Stimulated activated naive CD8-positive, alpha-beta T cell treated with anti-CD3 and anti-CD28 coated beads, Interleukin-15, amount 100 ng/mL, for 72 hours (primary cell): ENCODE measurements around the gene FBXO9.
"Not testable (repeated sequence)": the region's sequence is repeated elsewhere in the genome, so short reads cannot be mapped to it uniquely, and the experiment has no call there.

Experiments
- ATAC-seq: fragments of 150-1000 bp; cut with Tn5 transposase; 2 replicates; pipeline ENCODE4 v1.10.0; 2021; ENCODE audit warnings: mild to moderate bottlenecking, moderate library complexity
- DNase-seq, 2 donors: peaks; one replicate each; pipeline ENCODE4 v3.0.0; 2021 to 2022
- H3K27ac Mint-ChIP-seq, 2 donors: one replicate each; pipeline ENCODE4 v1.8.0; 2022; ENCODE audit warnings: mild to moderate bottlenecking in 2 of 2, mixed read lengths in 2 of 2, moderate library complexity in 2 of 2
- H3K27me3 Mint-ChIP-seq: one replicate; pipeline ENCODE4 v1.8.0; 2022; ENCODE audit warnings: mixed read lengths
- H3K4me1 Mint-ChIP-seq: one replicate; pipeline ENCODE4 v1.8.0; 2022; ENCODE audit warnings: mild to moderate bottlenecking, mixed read lengths
- H3K4me3 Mint-ChIP-seq, 2 donors: one replicate each; pipeline ENCODE4 v1.8.0; 2022; ENCODE audit warnings: mild to moderate bottlenecking in 2 of 2, mixed read lengths in 2 of 2, moderate library complexity in 1 of 2
- H3K9me3 Mint-ChIP-seq, 2 donors: one replicate each; pipeline ENCODE4 v1.8.0; 2022; ENCODE audit warnings: mixed read lengths in 2 of 2

The FBXO9 gene

GRCh38 chr6:53041356-53041755 is 23.8 kb upstream of the FBXO9 start:
- ATAC-seq (no peak), DNase-seq (no peak)
- Mint-ChIP-seq H3K4me1 (no peaks in the 10 kb centered on the region), H3K27ac (no peak overlapping the region), H3K9me3 (no peaks in the 10 kb centered on the region), H3K4me3 (no peak overlapping the region), H3K27me3 (no peaks in the 10 kb centered on the region)

GRCh38 chr6:53042112-53042511 is 23.1 kb upstream of the FBXO9 start:
- Mint-ChIP-seq H3K9me3 (no peaks in the 10 kb centered on the region), H3K27ac (no peak overlapping the region), H3K4me1 (peaks cover 7% of the 10 kb centered on the region), H3K27me3 (no peaks in the 10 kb centered on the region), H3K4me3 (no peak overlapping the region)
- DNase-seq = no peak
- no peak for ATAC-seq

DNA sequence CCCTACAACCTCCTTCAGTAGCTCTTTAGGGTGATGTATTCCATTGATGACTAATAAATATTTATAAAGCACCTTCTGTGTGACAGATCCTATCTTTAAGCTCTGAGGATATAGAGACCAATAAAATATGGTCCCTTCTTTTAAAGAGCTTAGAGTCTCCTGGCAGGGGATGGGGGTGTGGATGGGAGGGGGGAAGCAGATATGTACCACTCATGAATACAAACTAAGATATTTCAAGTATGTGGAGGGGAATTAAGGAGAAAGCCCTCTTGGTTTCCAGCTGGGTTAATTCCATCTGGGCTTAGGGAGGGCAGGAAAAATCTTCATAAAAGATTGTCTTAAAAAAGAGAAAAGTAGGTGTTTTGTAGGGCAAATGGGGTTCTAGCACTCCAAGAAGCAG is 21.6 kb upstream of the FBXO9 start:
- H3K27me3 Mint-ChIP-seq = no peaks in the 10 kb centered on the region
- H3K4me1 Mint-ChIP-seq = peaks cover 20% of the 10 kb centered on the region
- ATAC-seq (no peak), DNase-seq (no peak)
- peak overlapping the region in 1 of 2 donors; percentile 62 for H3K27ac Mint-ChIP-seq
- no peak overlapping the region for H3K4me3 Mint-ChIP-seq
- no peaks in the 10 kb centered on the region for H3K9me3 Mint-ChIP-seq

DNA sequence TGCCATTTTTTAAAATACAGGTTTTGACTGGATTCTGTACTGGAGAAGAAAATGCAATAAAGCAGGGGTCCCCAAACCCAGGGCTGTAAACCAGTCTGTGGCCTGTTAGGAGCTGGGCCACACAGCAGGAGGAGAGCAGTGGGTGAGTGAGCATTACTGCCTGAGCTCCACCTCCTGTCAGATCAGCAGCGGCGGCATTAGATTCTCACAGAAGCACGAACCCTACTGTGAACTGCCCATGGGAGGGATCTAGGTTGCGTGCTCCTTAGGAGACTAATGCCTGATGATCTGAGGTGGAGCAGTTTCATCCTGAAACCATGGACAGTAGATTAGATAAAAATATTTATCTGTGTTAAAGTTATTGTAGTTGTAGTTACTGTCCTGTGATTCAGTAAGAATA is 21.1 kb upstream of the FBXO9 start:
- Mint-ChIP-seq H3K27me3 (no peaks in the 10 kb centered on the region), H3K4me1 (peaks cover 25% of the 10 kb centered on the region), H3K4me3 (no peak overlapping the region), H3K27ac (no peak overlapping the region), H3K9me3 (no peaks in the 10 kb centered on the region)
- DNase-seq (no peak), ATAC-seq (no peak)

DNA sequence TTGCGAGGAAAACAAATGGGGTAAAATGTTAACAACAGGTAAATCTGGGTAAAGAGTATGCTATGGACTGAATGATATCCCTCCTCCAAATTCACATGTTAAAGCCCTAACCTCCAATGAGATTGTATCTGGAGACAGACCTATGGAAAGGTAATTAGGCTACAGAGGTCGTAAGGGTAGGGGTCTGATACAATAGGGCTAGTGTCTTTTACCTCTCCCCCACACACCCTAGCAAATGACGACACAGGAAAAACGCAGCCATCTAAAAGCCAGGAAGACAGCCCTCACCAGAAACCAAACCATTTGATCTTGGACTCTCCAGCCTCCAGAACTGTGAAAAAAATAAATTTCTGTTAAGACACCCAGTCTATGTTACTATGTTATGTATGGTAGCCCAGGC is 20.6 kb upstream of the FBXO9 start:
- Mint-ChIP-seq H3K9me3 (no peaks in the 10 kb centered on the region), H3K4me1 (peaks cover 30% of the 10 kb centered on the region), H3K4me3 (no peak overlapping the region), H3K27ac (no peak overlapping the region), H3K27me3 (no peaks in the 10 kb centered on the region)
- ATAC-seq (no peak), DNase-seq (no peak)

- Mint-ChIP-seq H3K4me3 (no peak overlapping the region), H3K4me1 (peaks cover 33% of the 10 kb centered on the region), H3K27ac (no peak overlapping the region), H3K9me3 (no peaks in the 10 kb centered on the region), H3K27me3 (no peaks in the 10 kb centered on the region)
- no peak for DNase-seq
- ATAC-seq = no peak
These were observed 19.1 kb upstream of the FBXO9 start for GRCh38 chr6:53045891-53046673.

DNA sequence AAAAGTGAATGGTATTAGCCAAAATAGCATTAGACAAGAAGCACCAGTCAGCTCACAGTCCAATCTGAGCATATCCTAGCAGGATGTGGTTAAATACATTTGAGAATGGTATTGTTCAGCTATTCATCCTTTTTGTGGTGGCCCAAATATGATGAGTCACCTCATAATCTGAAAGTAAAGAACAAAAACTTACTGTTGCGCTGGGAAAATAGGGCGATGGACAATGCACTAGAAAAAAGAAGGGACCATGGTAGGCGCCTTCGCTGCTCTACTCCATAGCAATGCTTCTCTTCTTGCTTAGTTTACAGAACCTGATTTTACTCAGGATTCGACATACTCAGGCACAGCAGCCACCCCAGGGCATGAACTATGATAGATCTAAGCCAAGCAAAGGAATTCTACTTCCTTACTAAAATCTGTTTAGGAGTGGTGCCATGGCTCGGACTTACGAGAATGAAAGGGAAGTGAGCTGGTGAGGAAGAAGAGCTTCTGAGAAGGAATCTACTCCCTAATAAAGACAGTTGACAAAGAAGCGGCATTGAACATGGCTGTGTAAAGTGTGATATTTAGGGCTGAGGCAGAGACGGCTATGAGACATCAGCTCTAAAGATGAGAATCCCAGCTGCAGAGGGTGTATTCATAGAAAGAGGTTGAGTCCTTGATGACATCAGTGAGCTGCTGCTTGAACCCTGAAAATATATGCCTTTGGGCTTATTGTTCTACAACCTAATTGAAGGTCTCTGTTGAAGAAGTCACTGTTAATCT is 16.6 kb upstream of the FBXO9 start:
- peak; percentile 98 for ATAC-seq
- H3K27me3 Mint-ChIP-seq = no peaks in the 10 kb centered on the region
- H3K27ac Mint-ChIP-seq = no peak overlapping the region
- H3K4me1 Mint-ChIP-seq = peaks cover 33% of the 10 kb centered on the region
- peak overlapping the region; percentile 38 to 55 for H3K4me3 Mint-ChIP-seq
- no peaks in the 10 kb centered on the region for H3K9me3 Mint-ChIP-seq
- no peak for DNase-seq

DNA sequence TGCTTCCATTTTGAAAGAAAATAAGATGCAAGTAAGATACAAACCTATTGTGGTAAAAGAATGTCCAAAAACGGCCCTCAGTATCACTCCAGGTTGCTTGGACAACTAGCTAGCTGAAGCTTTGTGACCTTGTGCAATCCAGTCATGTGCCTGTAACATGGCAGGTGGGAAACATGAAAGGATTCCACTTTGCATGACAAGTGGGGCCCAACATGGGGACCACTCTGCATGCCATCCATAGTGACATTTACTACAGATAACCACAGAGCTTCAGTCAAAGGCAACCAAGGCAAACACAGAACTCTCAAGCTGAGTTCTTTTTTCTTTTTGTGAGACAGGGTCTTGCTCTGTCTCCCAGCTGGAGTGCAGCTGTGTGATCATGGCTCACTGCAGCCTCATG is 15.8 kb upstream of the FBXO9 start:
- DNase-seq = no peak
- H3K27ac Mint-ChIP-seq = no peak overlapping the region
- H3K9me3 Mint-ChIP-seq = no peaks in the 10 kb centered on the region
- H3K4me1 Mint-ChIP-seq = peaks cover 33% of the 10 kb centered on the region
- no peak for ATAC-seq
- no peaks in the 10 kb centered on the region for H3K27me3 Mint-ChIP-seq
- no peak overlapping the region for H3K4me3 Mint-ChIP-seq

DNA sequence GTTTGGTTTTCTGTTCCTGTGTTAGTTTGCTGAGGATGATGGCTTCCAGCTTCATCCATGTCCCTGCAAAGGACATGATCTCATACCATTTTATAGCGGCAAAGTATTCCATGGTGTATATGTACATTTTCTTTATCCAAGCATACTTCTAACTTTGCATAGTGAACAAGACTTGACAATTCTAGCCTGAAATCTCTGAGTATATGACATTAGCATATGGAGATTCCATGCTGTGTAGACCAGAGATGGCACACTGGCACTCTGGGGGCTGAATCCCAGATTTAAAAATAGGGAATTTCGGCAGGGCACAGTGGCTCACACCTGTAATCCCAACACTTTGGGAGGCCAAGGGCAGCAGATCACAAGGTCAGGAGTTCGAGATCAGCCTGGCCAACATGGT is 13.1 kb upstream of the FBXO9 start:
- not testable (repeated sequence) for H3K9me3 Mint-ChIP-seq, H3K27ac Mint-ChIP-seq, H3K27me3 Mint-ChIP-seq, H3K4me3 Mint-ChIP-seq, DNase-seq, ATAC-seq
- peaks cover 37% of the 10 kb centered on the region for H3K4me1 Mint-ChIP-seq

DNA sequence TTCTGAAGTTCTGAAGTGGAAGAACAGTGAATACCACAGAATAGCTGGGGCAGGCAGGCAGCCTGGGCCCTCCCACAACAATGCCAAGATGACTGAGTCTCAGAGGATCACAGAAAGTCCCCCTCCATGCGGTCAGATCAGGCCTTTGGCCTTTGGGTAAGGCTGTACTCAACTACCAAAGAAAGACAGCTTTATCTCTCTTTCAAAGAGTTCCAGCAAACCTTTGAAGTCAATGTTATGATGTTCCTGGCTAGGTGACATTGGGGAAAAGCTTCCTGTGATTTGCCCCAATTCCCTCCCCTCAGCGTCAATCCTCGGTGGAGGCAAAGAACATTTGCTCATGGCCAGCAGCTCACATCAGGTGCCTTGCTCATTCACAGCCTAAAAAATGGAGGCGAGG is 10.7 kb upstream of the FBXO9 start:
- no peak for ATAC-seq
- no peak overlapping the region for H3K27ac Mint-ChIP-seq
- no peaks in the 10 kb centered on the region for H3K27me3 Mint-ChIP-seq
- no peak for DNase-seq
- H3K4me1 Mint-ChIP-seq = peaks cover 30% of the 10 kb centered on the region
- no peak overlapping the region for H3K4me3 Mint-ChIP-seq
- H3K9me3 Mint-ChIP-seq = no peaks in the 10 kb centered on the region

DNA sequence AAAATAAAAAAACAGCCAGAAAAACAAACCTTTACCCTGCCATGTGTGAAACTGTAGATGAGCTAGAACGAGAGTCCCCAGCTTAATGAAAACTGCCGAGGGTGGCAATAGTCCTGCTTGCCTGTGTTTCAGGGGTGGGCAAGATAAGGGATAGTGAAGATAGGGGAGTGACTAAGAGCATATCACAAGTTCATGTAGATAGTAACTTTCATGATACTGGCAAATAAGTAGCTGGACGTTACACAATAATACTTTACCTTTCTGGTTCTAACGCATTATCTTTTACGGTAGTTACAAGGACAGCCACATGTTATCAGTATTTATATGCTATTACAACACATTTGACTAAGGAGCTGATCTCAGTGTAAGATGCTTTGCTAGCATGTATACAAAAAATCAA is 9.3 kb upstream of the FBXO9 start:
- ATAC-seq = no peak
- no peak for DNase-seq
- no peak overlapping the region for H3K4me3 Mint-ChIP-seq
- no peaks in the 10 kb centered on the region for H3K27me3 Mint-ChIP-seq
- no peak overlapping the region for H3K27ac Mint-ChIP-seq
- no peaks in the 10 kb centered on the region for H3K9me3 Mint-ChIP-seq
- peaks cover 40% of the 10 kb centered on the region for H3K4me1 Mint-ChIP-seq

GRCh38 chr6:53056273-53056672 is 8.9 kb upstream of the FBXO9 start:
- H3K4me3 Mint-ChIP-seq = no peak overlapping the region
- H3K27me3 Mint-ChIP-seq = no peaks in the 10 kb centered on the region
- peaks cover 41% of the 10 kb centered on the region for H3K4me1 Mint-ChIP-seq
- no peak for ATAC-seq
- no peaks in the 10 kb centered on the region for H3K9me3 Mint-ChIP-seq
- no peak for DNase-seq
- no peak overlapping the region for H3K27ac Mint-ChIP-seq

- peaks cover 55% of the 10 kb centered on the region for H3K4me1 Mint-ChIP-seq
- DNase-seq = no peak
- H3K9me3 Mint-ChIP-seq = no peaks in the 10 kb centered on the region
- no peaks in the 10 kb centered on the region for H3K27me3 Mint-ChIP-seq
- peak overlapping the region in 1 of 2 donors; percentile 66 for H3K27ac Mint-ChIP-seq
- peak overlapping the region; percentile 35 to 49 for H3K4me3 Mint-ChIP-seq
- ATAC-seq = peak; percentile 41
These were observed 6.6 kb upstream of the FBXO9 start for GRCh38 chr6:53058388-53059195.

DNA sequence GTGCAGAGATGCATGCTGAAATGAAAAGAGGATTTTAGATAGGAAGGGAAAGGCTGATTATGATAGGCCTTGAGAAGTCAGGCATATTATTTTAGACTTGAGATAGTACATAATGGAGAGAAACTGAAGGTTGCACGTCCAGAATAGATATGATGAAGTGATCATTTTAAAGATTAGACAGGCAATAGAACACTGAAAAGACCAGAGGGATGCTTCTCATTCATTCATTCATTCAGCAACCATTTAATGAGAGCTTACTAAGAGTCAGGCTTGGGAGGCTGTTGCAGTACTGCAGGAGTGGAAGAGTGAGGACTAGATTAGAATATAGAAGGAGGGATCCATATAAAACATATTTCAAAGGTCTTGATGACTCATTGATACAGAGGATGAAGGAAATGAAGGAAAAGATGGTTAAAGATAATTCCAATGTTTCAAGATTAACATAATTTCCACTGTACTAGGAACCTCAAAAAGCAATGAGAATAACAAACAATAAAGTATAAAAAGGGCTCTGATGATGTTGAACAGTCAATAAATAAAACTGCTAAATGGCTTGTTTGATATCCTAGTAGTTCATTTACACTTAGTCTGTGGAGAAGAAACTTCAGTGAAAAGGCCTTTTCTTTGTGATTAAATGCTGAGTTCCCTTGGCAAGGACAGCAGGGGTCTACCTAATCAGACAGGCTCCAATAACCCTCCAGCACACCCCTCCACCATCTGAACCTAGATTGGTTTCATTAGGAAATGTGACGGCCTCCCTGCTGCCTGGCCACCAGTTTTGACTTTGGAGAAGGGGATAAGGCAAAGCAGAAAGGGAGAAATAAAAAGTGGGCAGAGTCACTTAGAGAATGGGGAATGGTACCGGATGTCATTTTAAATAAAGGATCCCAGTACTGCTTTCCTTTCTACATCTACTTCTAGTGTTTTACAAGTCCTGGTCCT is 5.3 kb upstream of the FBXO9 start:
- DNase-seq (no peak), ATAC-seq (no peak)
- H3K9me3 Mint-ChIP-seq = no peaks in the 10 kb centered on the region
- H3K4me3 Mint-ChIP-seq = peak overlapping the region; percentile 93 to 96
- no peaks in the 10 kb centered on the region for H3K27me3 Mint-ChIP-seq
- peaks cover 65% of the 10 kb centered on the region for H3K4me1 Mint-ChIP-seq
- no peak overlapping the region for H3K27ac Mint-ChIP-seq

- ATAC-seq (no peak), DNase-seq (no peak)
- Mint-ChIP-seq H3K9me3 (no peaks in the 10 kb centered on the region), H3K4me1 (peaks cover 65% of the 10 kb centered on the region), H3K27me3 (no peaks in the 10 kb centered on the region), H3K4me3 (peak overlapping the region; percentile 93 to 96), H3K27ac (peak overlapping the region; percentile 53 to 95)
These were observed 3.0 kb upstream of the FBXO9 start for GRCh38 chr6:53062169-53062539.
